ENCODE measurements around the gene POLR2A.
A peak's percentile ranks its signal among the peaks of the same experiment; 100 is the strongest.

The POLR2A gene

DNA sequence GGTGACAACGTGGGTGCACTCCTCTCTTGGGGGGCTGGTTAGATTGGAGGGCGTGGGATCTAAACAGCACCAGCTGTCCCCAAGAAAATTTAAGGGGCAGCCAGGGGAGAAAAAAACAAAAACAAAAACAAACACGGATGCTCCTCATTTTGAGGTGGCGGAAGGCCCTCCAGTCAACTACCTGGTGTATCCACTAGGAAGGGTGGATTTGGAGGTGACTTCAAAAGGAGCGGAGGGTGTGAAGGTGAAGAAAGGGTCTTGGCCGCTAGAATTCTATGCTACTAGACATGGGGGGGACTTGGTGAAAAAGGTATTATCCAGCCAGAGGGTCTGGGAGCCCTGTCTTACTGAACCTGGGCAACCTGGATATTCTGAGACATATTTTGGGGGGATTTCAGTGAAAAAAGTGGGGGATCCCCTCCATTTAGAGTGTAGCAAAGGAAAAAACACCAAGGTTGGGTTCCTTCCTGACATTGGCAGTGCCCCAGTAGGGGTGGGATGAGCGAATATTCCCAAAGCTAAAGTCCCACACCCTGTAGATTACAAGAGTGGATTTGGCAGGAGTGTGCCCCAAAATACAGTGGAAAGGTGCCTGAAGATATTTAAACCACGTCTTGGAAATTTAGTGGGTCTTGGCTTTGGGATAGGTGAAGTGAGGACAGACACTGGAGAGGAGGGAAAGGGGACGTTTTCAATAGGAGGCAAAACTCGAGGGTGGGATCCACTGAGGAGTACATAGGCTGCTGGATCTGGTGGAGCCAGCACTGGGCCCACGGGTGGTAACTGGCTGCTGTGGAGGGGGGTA, 45.3 kb upstream of the POLR2A start:
- ChIA-PET POLR2A (ENCODE audit: low non-redundant PET) (interaction anchor here (0.6 to 1.1 kb wide), 2 partner anchors 46 to 114 kb away, joined by 3 to 4 read pairs; no protein-coding TSS in a partner anchor), CTCF (interaction anchor here (0.6 to 4.3 kb wide), 2 partner anchors 89 to 122 kb away, joined by 3 to 28 read pairs; partner anchors contain the start of gene SENP3)
- DNase-seq (ENCODE audit: low spot score), result no peak
- peak overlapping the region; percentile 92 for H3K27ac ChIP-seq
- TF ChIP-seq, protein P1, sequence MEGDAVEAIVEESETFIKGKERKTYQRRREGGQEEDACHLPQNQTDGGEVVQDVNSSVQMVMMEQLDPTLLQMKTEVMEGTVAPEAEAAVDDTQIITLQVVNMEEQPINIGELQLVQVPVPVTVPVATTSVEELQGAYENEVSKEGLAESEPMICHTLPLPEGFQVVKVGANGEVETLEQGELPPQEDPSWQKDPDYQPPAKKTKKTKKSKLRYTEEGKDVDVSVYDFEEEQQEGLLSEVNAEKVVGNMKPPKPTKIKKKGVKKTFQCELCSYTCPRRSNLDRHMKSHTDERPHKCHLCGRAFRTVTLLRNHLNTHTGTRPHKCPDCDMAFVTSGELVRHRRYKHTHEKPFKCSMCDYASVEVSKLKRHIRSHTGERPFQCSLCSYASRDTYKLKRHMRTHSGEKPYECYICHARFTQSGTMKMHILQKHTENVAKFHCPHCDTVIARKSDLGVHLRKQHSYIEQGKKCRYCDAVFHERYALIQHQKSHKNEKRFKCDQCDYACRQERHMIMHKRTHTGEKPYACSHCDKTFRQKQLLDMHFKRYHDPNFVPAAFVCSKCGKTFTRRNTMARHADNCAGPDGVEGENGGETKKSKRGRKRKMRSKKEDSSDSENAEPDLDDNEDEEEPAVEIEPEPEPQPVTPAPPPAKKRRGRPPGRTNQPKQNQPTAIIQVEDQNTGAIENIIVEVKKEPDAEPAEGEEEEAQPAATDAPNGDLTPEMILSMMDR (conservative IDR thresholded peaks at IDR 0.05; ENCODE audit: low read depth), result no peak

DNA sequence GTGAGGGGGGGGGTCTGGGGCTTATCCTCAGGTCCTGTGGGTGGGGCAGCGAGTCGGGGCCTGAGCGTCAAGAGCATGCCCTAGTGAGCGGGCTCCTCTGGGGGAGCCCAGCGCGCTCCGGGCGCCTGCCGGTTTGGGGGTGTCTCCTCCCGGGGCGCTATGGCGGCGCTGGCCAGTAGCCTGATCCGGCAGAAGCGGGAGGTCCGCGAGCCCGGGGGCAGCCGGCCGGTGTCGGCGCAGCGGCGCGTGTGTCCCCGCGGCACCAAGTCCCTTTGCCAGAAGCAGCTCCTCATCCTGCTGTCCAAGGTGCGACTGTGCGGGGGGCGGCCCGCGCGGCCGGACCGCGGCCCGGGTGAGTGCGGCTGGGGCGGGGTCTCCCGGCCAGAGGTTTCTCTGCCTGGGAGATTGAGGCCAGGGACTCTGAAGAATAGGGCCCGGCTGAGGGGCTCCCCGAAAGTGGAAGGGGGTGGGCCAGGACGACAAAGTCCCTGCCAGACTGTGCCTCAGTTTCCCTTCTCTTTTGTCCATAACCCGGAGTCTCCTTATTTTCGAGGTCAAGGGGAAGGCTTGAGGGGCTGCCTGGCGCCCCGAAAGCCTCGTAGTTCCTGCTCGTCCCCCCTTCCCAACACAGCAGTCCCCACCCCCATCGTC, 44.6 kb upstream of the POLR2A start, which contains the start of gene FGF11:
FGF11 (plus strand) TSS at position 51 of the 651 bp plus-strand sequence; CDS start at position 160, 109 bp downstream.
- peak within 1 kb of the TSS; percentile 92 for H3K27ac ChIP-seq
- ChIA-PET CTCF (interaction anchor here (0.6 to 4.3 kb wide), 3 partner anchors 36 to 121 kb away, joined by 3 to 28 read pairs (median 5); partner anchors contain the start of gene SENP3), POLR2A (ENCODE audit: low non-redundant PET) (interaction anchor here (0.7 kb wide), 1 partner anchor 16 kb away, joined by 3 read pairs; no protein-coding TSS in a partner anchor)
- DNase-seq (ENCODE audit: low spot score), result no peak
- TF ChIP-seq, protein P1 (conservative IDR thresholded peaks at IDR 0.05; ENCODE audit: low read depth), result no peak

DNA sequence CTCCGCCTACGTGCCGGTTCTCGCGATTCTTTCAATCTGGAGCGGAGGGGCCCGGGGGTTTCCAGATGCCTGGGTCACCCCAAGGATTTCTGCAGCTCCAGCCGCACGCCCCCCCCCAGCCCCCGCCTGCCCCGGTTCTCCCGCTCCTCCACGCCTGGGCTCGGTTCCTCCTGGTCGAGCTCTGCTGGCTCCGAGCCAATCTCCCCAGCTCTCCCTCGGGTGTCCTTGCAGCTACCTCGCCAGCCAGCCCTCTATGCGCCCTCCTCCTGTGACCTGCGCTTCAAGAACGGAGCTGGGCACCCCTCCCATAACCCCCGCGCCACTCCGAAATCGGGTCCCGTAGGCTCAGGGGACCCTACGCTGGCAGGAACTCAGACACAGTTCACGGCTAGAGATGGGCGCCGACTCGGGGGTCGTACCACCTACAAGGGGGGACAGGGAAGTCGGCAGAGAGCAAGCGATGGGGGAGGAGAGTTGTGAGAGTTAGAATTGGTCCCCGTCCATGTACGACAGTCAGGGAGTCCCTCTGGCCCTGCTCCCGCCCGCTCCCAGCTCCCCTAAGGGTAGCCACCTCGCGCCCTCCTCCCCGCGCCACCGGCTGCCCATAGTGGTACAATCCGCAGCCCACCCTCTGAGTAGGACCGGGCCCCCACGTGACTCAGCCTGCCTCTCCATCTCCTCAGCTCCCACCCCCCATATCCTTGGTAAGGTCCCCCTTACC, 43.9 kb upstream of the POLR2A start:
- no peak for DNase-seq (ENCODE audit: low spot score)
- TF ChIP-seq, protein P1 (conservative IDR thresholded peaks at IDR 0.05; ENCODE audit: low read depth), result no peak
- peak overlapping the region; percentile 84 for H3K27ac ChIP-seq
- ChIA-PET POLR2A (ENCODE audit: low non-redundant PET) (interaction anchor here (0.7 to 0.8 kb wide), 4 partner anchors 11 to 63 kb away, joined by 3 to 4 read pairs (median 3); no protein-coding TSS in a partner anchor), CTCF (interaction anchor here (0.6 to 4.3 kb wide), 5 partner anchors 36 to 121 kb away, joined by 3 to 28 read pairs (median 4); partner anchors contain the start of gene SENP3)

DNA sequence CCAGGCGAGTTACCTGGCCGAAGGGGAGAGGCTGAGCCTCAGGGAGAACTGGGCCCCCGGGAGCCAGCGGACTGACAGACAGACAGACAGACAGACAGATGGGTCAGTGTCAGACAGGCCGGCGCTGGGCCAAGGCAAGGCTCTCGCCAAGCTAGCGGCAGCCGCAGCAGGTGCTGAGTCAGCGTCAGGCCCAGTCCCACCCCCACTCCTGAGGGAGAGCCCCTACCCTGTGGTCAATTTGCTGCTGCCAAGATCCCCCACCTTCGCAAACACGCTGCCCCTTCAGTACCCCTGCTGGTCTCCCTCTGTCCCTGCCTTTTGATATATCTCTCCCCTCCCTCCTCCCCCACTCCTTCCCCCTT, 43.4 kb upstream of the POLR2A start:
- DNase-seq (ENCODE audit: low spot score), result no peak
- TF ChIP-seq, protein P1 (conservative IDR thresholded peaks at IDR 0.05; ENCODE audit: low read depth), result no peak
- POLR2A ChIA-PET (ENCODE audit: low non-redundant PET), result interaction anchor here (0.7 to 1.1 kb wide), 4 partner anchors 10 to 119 kb away, joined by 3 to 10 read pairs (median 4); no protein-coding TSS in a partner anchor
- CTCF ChIA-PET, result interaction anchor here (1.0 to 1.5 kb wide), 3 partner anchors 35 to 120 kb away, joined by 3 to 4 read pairs (median 3); no protein-coding TSS in a partner anchor
- H3K27ac ChIP-seq, result peak overlapping the region; percentile 84

DNA sequence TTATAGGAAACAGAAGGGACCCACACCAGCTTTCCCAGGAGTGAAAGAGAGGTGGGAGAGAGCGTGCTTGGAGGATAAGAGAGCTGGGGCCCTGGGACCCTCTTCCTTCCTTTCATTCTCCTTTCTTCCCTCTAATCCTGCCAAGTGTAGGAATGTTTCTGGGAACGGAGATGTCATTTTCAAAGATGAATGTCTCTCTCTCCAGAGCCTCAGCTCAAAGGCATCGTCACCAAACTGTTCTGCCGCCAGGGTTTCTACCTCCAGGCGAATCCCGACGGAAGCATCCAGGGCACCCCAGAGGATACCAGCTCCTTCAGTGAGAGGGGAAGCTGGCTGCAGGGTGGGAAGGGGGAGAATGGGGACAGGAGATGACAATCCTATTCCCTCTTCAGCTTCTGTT, 42.9 kb upstream of the POLR2A start:
- TF ChIP-seq, protein P1 (conservative IDR thresholded peaks at IDR 0.05; ENCODE audit: low read depth), result no peak
- peak overlapping the region; percentile 84 for H3K27ac ChIP-seq
- ChIA-PET CTCF (interaction anchor here (1.1 to 1.5 kb wide), 2 partner anchors 86 to 119 kb away, joined by 3 to 4 read pairs; no protein-coding TSS in a partner anchor), POLR2A (ENCODE audit: low non-redundant PET) (interaction anchor here (0.7 to 1.1 kb wide), 4 partner anchors 10 to 119 kb away, joined by 3 to 10 read pairs (median 4); no protein-coding TSS in a partner anchor)
- DNase-seq (ENCODE audit: low spot score), result no peak

All from RWPE1 (cell line).